Endothelial cell of umbilical vein (primary cell): ENCODE measurements around the gene SSX7. TPM values are rescaled to one million over a fixed set of nuclear protein-coding genes. Genes with fewer than 3 reads are reported as not detected.

Experiments used
- BruUV-seq: library from RNA; stranded (reverse); fragments of 400-500 nt; replicated peaks from 2 replicates; lab custom pipeline; 2021; lab: Mats Ljungman, UMichigan
- CTCF ChIA-PET: fragments of 300-600, 350-600 bp; sonication (Branson Sonifier 250); formaldehyde crosslinking; loops from one replicate; lab custom pipeline; 2021; ENCODE audit warnings: antibody characterized with exemption, inconsistent platforms; lab: Charles Lee
- POLR2A ChIA-PET: fragments of 300-600, 350-600 bp; sonication (Branson Sonifier 250); formaldehyde crosslinking; loops from one replicate; lab custom pipeline; 2021; ENCODE audit warnings: antibody characterized with exemption, inconsistent platforms; lab: Charles Lee
- DNase-seq: peaks from one replicate; pipeline ENCODE4 v3.0.0-alpha.2; 2011; ENCODE audit warnings: low read depth, low spot score
- FAIRE-seq: peaks from 2 replicates; lab custom pipeline; 2011; peaks lifted over from hg19 to GRCh38; lab: Jason Lieb, UNC
- H2AFZ ChIP-seq: 2 replicates; pipeline ENCODE4 v1.6.0; 2012; ENCODE audit warnings: low read depth, low read length, control low read depth, inconsistent platforms
- H3K27ac ChIP-seq: 2 replicates; pipeline ENCODE4 v1.5.1; 2011; ENCODE audit warnings: low read depth, mild to moderate bottlenecking, control low read depth, low read length, moderate library complexity; ENCODE audit not compliant: insufficient read depth
- H3K27me3 ChIP-seq, 2 experiments: 2 replicates each; pipeline versions ENCODE4 v1.6.0 to v1.6.1; 2011; ENCODE audit warnings: low read length in 2 of 2, mixed read lengths in 1 of 2; ENCODE audit not compliant: control insufficient read depth in 2 of 2, insufficient read depth in 2 of 2
- H3K36me3 ChIP-seq, 2 experiments: 2 replicates in 1 of 2; 3 replicates in 1 of 2; pipeline ENCODE4 v1.5.1; 2011; ENCODE audit warnings: low read length in 2 of 2, mild to moderate bottlenecking in 1 of 2, moderate library complexity in 1 of 2; ENCODE audit not compliant: control insufficient read depth in 2 of 2, insufficient read depth in 2 of 2; ENCODE audit errors: extremely low read depth in 1 of 2
- H3K4me1 ChIP-seq: 3 replicates; pipeline ENCODE4 v1.5.1; 2011; ENCODE audit warnings: mild to moderate bottlenecking, low read length; ENCODE audit not compliant: control insufficient read depth, insufficient read depth; ENCODE audit errors: extremely low read depth
- H3K4me2 ChIP-seq: 2 replicates; pipeline ENCODE4 v1.6.1; 2011; ENCODE audit warnings: low read length, control low read depth, mixed read lengths; ENCODE audit not compliant: insufficient read depth
- H3K4me3 ChIP-seq, 3 experiments: fragments of 200-600 bp in 1 of 3; sonication (generic), shearing (Covaris generic) in 1 of 3; replicated peaks in 1 of 3; 2 replicates each; pipeline ENCODE4 v1.5.1; 2011 to 2016; ENCODE audit warnings: control low read depth in 3 of 3, low read length in 3 of 3, mild to moderate bottlenecking in 2 of 3, inconsistent platforms in 1 of 3, low read depth in 1 of 3, moderate library complexity in 1 of 3; ENCODE audit not compliant: insufficient read depth in 1 of 3
- H3K79me2 ChIP-seq: 2 replicates; pipeline ENCODE4 v1.6.0; 2012; ENCODE audit warnings: low read length, inconsistent platforms; ENCODE audit not compliant: control insufficient read depth, insufficient read depth
- H3K9ac ChIP-seq: replicated peaks from 2 replicates; pipeline ENCODE3; 2011; ENCODE audit warnings: low read length, control low read depth; ENCODE audit not compliant: insufficient read depth; ENCODE audit errors: extremely low read depth
- H3K9me1 ChIP-seq: replicated peaks from 3 replicates; pipeline ENCODE4 v1.6.0; 2011; ENCODE audit warnings: mild to moderate bottlenecking, low read length; ENCODE audit not compliant: control insufficient read depth, insufficient read depth; ENCODE audit errors: extremely low read depth
- H3K9me3 ChIP-seq: replicated peaks from 2 replicates; pipeline ENCODE4 v1.5.1; 2012; ENCODE audit warnings: low read length, inconsistent platforms; ENCODE audit not compliant: control insufficient read depth, insufficient read depth
- H4K20me1 ChIP-seq: replicated peaks from 2 replicates; pipeline ENCODE3; 2011; ENCODE audit warnings: mild to moderate bottlenecking, low read length; ENCODE audit not compliant: control insufficient read depth, insufficient read depth; ENCODE audit errors: extremely low read depth
- CTCF ChIP-seq, 2 donors: IDR thresholded peaks; 1 replicate in 1 of 2; 2 replicates in 1 of 2; pipeline ENCODE4 v1.5.1; 2011; ENCODE audit warnings: low read length in 2 of 2, mild to moderate bottlenecking in 2 of 2, moderate library complexity in 2 of 2, control low read depth in 1 of 2, inconsistent platforms in 1 of 2, low read depth in 1 of 2; ENCODE audit not compliant: insufficient read depth in 1 of 2; ENCODE audit errors: extremely low read depth in 1 of 2
- FOS ChIP-seq: IDR thresholded peaks from 2 replicates; pipeline ENCODE4 v1.6.1; 2011; ENCODE audit warnings: mild to moderate bottlenecking, low read length, moderate library complexity, borderline replicate concordance; ENCODE audit not compliant: insufficient read depth
- GATA2 ChIP-seq: IDR thresholded peaks from 2 replicates; pipeline ENCODE4 v1.7.0; 2011; ENCODE audit warnings: low read depth, mild to moderate bottlenecking, moderate library complexity, mixed read lengths, low read length; ENCODE audit not compliant: insufficient read length, insufficient read depth
- JUN ChIP-seq: IDR thresholded peaks from 2 replicates; pipeline ENCODE4 v1.6.1; 2011; ENCODE audit warnings: borderline replicate concordance, low read depth; ENCODE audit not compliant: insufficient read length, insufficient read depth
- MAX ChIP-seq: IDR thresholded peaks from 2 replicates; pipeline ENCODE4 v1.6.1; 2011; ENCODE audit not compliant: insufficient read depth, insufficient read length
- MYC ChIP-seq: IDR thresholded peaks from one replicate; pipeline ENCODE4 v1.6.1; 2011; ENCODE audit warnings: mild to moderate bottlenecking, low read depth, low read length
- POLR2AphosphoS5 ChIP-seq: IDR thresholded peaks from 2 replicates; pipeline ENCODE4 v1.6.1; 2012; ENCODE audit warnings: low read depth, mild to moderate bottlenecking, control low read depth, low read length, moderate library complexity; ENCODE audit not compliant: insufficient read depth
- dilution Hi-C: fragments of 300-500 bp; cut with MboI; formaldehyde crosslinking; loops from one replicate; pipeline ENCODE4 v1.15.0; 2019; ENCODE audit warnings: low sequenced_read_pairs; ENCODE audit not compliant: extremely low pct_ligation_motif_present
- intact Hi-C: fragments of 100-400 bp; cut with micrococcal nuclease; formaldehyde crosslinking; loops from one replicate; pipeline ENCODE4 v1.10.0; 2022
- polyA plus RNA-seq, 4 experiments: library from polyadenylated mRNA; depleted of rRNA in 3 of 4; stranded (reverse) in 3 of 4; unstranded in 1 of 4; fragments of >200 nt; gene quantifications; 2 replicates each; pipeline versions ENCODE4 v1.2.1 to v1.2.3, GENCODE V29; 2011 to 2012; ENCODE audit warnings: missing spikeins in 1 of 4
- total RNA-seq: library from RNA; stranded (reverse); gene quantifications from 2 replicates; pipeline ENCODE4 v1.2.3, GENCODE V29; 2021

SSX7 gene
- total and polyA plus RNA-seq, 2 donors (not counting 3 experiments of a cell fraction or from before 2014, with no cell fraction given): not detected

- no TSS peak for BruUV-seq
- POLR2A ChIA-PET: no interaction called here
- no peak overlapping the region for H3K4me3 ChIP-seq
- DNase-seq (no peak), FAIRE-seq (no peak)
- no peaks in the 10 kb centered on the region for H3K79me2 ChIP-seq
- CTCF ChIA-PET: no interaction called here
- no peak overlapping the region for H2AFZ ChIP-seq
- intact Hi-C loops: no loop called here
- H3K9me1 ChIP-seq: no peaks in the 10 kb centered on the region
- no peaks in the 10 kb centered on the region for H3K9me3 ChIP-seq
- no peak for TF ChIP-seq FOS
- no peaks in the 10 kb centered on the region for H3K36me3 ChIP-seq
- H3K4me1 ChIP-seq: no peaks in the 10 kb centered on the region
- dilution Hi-C loops: no loop called here
- H3K27me3 ChIP-seq: no peaks in the 10 kb centered on the region
- H3K27ac ChIP-seq: no peak overlapping the region
- H3K9ac ChIP-seq: no peak overlapping the region
- H3K4me2 ChIP-seq: no peak overlapping the region
- H4K20me1 ChIP-seq: no peaks in the 10 kb centered on the region
Measured at GRCh38 chrX:52598886-52599285, 55.8 kb downstream of the SSX7 start.

- H3K4me1 ChIP-seq: no peaks in the 10 kb centered on the region
- H3K27ac ChIP-seq: no peak overlapping the region
- no peak overlapping the region for H2AFZ ChIP-seq
- FAIRE-seq (no peak), DNase-seq (no peak)
- H3K79me2 ChIP-seq: no peaks in the 10 kb centered on the region
- no peak overlapping the region for H3K9ac ChIP-seq
- intact Hi-C loops: no loop called here
- no peaks in the 10 kb centered on the region for H3K27me3 ChIP-seq
- POLR2A ChIA-PET: no interaction called here
- TF ChIP-seq FOS (no peak), GATA2 (no peak), POLR2AphosphoS5 (no peak), CTCF (IDR thresholded peaks at IDR 0.05; ENCODE audit: extremely low read depth in 1 of 2, insufficient read depth in 1 of 2, low read depth in 1 of 2, low read length in 2 of 2) (no peak), MYC (no peak), MAX (no peak), JUN (no peak)
- H3K9me1 ChIP-seq: no peaks in the 10 kb centered on the region
- H3K9me3 ChIP-seq: no peaks in the 10 kb centered on the region
- dilution Hi-C loops: no loop called here
- H3K4me2 ChIP-seq: no peak overlapping the region
- no peaks in the 10 kb centered on the region for H3K36me3 ChIP-seq
- no peak overlapping the region for H3K4me3 ChIP-seq
- no peaks in the 10 kb centered on the region for H4K20me1 ChIP-seq
- no TSS peak for BruUV-seq
- CTCF ChIA-PET: no interaction called here
Measured at GRCh38 chrX:52594658-52595057, 60.0 kb downstream of the SSX7 start.
